ENCODE measurements around the gene WDR62.

WDR62 gene

GRCh38 chr19:36079389-36079945, 24.8 kb downstream of the WDR62 start:
- Histone ChIP-seq H3K27me3 (ENCODE audit: insufficient read depth, poor library complexity, severe bottlenecking) (no peaks in the 10 kb centered on the region), H3K4me3 (replicated peaks; ENCODE audit: insufficient read depth, low read length) (no peak overlapping the region), H3K27ac (replicated peaks) (no peak overlapping the region)
- TF ChIP-seq SPI1 (IDR thresholded peaks at IDR 0.05; ENCODE audit: borderline replicate concordance, low read depth) (no peak), POLR2AphosphoS5 (IDR thresholded peaks at IDR 0.05; ENCODE audit: low read depth) (no peak), CTCF (IDR thresholded peaks at IDR 0.05; ENCODE audit: insufficient read depth, low read length) (no peak), GABPA (IDR thresholded peaks at IDR 0.05; ENCODE audit: low read depth) (no peak)
- TF ChIP-seq, protein P1, sequence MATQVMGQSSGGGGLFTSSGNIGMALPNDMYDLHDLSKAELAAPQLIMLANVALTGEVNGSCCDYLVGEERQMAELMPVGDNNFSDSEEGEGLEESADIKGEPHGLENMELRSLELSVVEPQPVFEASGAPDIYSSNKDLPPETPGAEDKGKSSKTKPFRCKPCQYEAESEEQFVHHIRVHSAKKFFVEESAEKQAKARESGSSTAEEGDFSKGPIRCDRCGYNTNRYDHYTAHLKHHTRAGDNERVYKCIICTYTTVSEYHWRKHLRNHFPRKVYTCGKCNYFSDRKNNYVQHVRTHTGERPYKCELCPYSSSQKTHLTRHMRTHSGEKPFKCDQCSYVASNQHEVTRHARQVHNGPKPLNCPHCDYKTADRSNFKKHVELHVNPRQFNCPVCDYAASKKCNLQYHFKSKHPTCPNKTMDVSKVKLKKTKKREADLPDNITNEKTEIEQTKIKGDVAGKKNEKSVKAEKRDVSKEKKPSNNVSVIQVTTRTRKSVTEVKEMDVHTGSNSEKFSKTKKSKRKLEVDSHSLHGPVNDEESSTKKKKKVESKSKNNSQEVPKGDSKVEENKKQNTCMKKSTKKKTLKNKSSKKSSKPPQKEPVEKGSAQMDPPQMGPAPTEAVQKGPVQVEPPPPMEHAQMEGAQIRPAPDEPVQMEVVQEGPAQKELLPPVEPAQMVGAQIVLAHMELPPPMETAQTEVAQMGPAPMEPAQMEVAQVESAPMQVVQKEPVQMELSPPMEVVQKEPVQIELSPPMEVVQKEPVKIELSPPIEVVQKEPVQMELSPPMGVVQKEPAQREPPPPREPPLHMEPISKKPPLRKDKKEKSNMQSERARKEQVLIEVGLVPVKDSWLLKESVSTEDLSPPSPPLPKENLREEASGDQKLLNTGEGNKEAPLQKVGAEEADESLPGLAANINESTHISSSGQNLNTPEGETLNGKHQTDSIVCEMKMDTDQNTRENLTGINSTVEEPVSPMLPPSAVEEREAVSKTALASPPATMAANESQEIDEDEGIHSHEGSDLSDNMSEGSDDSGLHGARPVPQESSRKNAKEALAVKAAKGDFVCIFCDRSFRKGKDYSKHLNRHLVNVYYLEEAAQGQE (IDR thresholded peaks at IDR 0.05; ENCODE audit: insufficient replicate concordance, low read depth): no peak
- DNase-seq (ENCODE audit: low read depth in 1 of 2, low spot score in 1 of 2): no peak

DNA sequence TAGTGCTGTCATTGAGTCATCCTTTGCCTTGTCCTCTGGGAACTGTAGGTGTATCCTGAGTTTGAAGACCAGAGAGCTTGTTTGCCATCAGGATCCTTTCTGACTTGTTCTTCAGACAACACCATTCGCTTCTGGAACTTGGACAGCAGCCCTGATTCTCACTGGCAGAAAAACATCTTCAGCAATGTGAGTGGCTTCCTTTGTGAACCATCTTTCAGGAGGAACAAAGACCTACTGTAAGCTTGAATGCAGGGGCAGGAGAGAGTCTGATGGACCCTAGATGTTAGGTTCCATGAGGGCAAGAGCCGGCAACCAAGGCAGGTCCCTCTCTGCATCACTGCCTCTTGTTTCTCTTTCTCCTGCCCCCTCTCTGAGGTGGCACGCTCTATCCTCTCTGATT, 26.7 kb downstream of the WDR62 start:
- no peak for TF ChIP-seq SPI1 (IDR thresholded peaks at IDR 0.05; ENCODE audit: borderline replicate concordance, low read depth)
- TF ChIP-seq CTCF (IDR thresholded peaks at IDR 0.05; ENCODE audit: insufficient read depth, low read length): no peak
- TF ChIP-seq, protein P1 (IDR thresholded peaks at IDR 0.05; ENCODE audit: insufficient replicate concordance, low read depth): no peak
- no peak for TF ChIP-seq POLR2AphosphoS5 (IDR thresholded peaks at IDR 0.05; ENCODE audit: low read depth)
- TF ChIP-seq GABPA (IDR thresholded peaks at IDR 0.05; ENCODE audit: low read depth): no peak
- no peak for DNase-seq (ENCODE audit: low read depth in 1 of 2, low spot score in 1 of 2)
- no peak overlapping the region for H3K27ac ChIP-seq (replicated peaks)
- H3K4me3 ChIP-seq (replicated peaks; ENCODE audit: insufficient read depth, low read length): no peak overlapping the region
- no peaks in the 10 kb centered on the region for H3K27me3 ChIP-seq (ENCODE audit: insufficient read depth, poor library complexity, severe bottlenecking)

DNA sequence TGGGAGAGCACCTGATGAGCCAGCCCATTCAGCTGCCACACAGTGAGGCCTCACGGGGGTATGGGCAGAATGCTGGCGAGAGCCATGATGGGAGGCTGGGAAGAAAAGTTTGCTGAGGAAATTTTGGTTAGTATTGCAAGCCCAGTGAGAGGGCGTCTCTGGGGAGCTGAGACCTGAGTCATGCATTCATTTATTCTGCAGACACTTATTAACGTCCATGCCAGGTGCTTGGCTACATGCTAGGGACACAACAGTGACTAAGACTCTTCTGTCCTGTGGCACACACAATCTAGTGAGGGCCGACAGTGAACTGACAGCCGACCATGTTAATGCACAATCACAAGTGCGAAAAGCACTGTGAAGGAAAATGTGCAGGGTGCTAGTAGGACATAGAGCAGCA, 27.2 kb downstream of the WDR62 start:
- no peaks in the 10 kb centered on the region for H3K27me3 ChIP-seq (ENCODE audit: insufficient read depth, poor library complexity, severe bottlenecking)
- DNase-seq (ENCODE audit: low read depth in 1 of 2, low spot score in 1 of 2): no peak
- no peak for TF ChIP-seq POLR2AphosphoS5 (IDR thresholded peaks at IDR 0.05; ENCODE audit: low read depth)
- TF ChIP-seq CTCF (IDR thresholded peaks at IDR 0.05; ENCODE audit: insufficient read depth, low read length): no peak
- TF ChIP-seq, protein P1 (IDR thresholded peaks at IDR 0.05; ENCODE audit: insufficient replicate concordance, low read depth): no peak
- no peak for TF ChIP-seq SPI1 (IDR thresholded peaks at IDR 0.05; ENCODE audit: borderline replicate concordance, low read depth)
- no peak for TF ChIP-seq GABPA (IDR thresholded peaks at IDR 0.05; ENCODE audit: low read depth)
- no peak overlapping the region for H3K4me3 ChIP-seq (replicated peaks; ENCODE audit: insufficient read depth, low read length)
- H3K27ac ChIP-seq (replicated peaks): no peak overlapping the region
